ENCODE data around the gene SLC17A1. TPM values are rescaled to one million over a fixed set of nuclear protein-coding genes. Genes with fewer than 3 reads are reported as not detected.

SLC17A1 gene
- total RNA-seq (2021; fragmentation: NEBNext Ultra II Directional; extraction: Animal tissue kit (Norgen Biotek cat#: 25700)) = not detected
- long read RNA-seq = 0 reads

GRCh38 chr6:25831532-25832306 is at the start of gene SLC17A1:
TSS of gene SLC17A1 (minus strand) at chr6:25832052. CDS start at chr6:25830557, 1,495 bp downstream.
- Mint-ChIP-seq H3K4me3 (no peak within 1 kb of the TSS), H3K27ac (no peak within 1 kb of the TSS), H3K27me3 (ENCODE audit: insufficient read depth) (no peaks in the 10 kb centered on the region; the same call in 1 of the 2 replicates), H3K36me3 (ENCODE audit: low read depth) (no peaks in the 10 kb centered on the region), H3K4me1 (ENCODE audit: low read depth) (no peaks in the 10 kb centered on the region), H3K9me3 (no peaks in the 10 kb centered on the region; the same call in 1 of the 2 replicates)
- no peak for DNase-seq
- TF ChIP-seq CTCF (IDR thresholded peaks at IDR 0.05) = no peak

DNA sequence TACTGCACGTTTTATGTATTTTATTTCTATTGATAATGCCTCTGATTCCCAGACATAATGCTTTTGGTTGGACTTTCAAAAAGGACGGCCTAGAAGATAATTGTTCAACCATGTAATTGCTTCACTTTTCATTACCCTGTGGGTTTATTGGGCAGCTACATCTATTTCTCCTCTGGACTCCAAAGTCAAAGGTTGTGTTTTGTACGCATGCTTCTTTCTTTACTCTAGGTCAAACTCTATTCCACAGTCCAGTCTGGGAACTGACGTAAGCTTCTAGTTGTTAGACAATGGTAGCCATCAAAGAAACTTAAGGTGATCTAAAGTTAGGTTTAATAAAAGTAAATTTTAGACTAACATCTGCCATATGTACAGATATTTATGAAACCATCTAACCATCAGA is 48.7 kb upstream of the SLC17A1 start:
- H3K4me1 Mint-ChIP-seq (ENCODE audit: low read depth) = peaks cover 10% of the 10 kb centered on the region; the same call in 1 of the 2 replicates
- no peak for TF ChIP-seq CTCF (IDR thresholded peaks at IDR 0.05)
- H3K27me3 Mint-ChIP-seq (ENCODE audit: insufficient read depth) = peaks cover 2% of the 10 kb centered on the region; the same call in 1 of the 2 replicates
- no peaks in the 10 kb centered on the region for H3K9me3 Mint-ChIP-seq
- no peak overlapping the region for H3K27ac Mint-ChIP-seq
- no peak overlapping the region for H3K4me3 Mint-ChIP-seq
- no peaks in the 10 kb centered on the region for H3K36me3 Mint-ChIP-seq (ENCODE audit: low read depth)
- DNase-seq = no peak

- no peak overlapping the region for H3K4me3 Mint-ChIP-seq
- no peak for TF ChIP-seq CTCF (IDR thresholded peaks at IDR 0.05)
- DNase-seq = no peak
- no peaks in the 10 kb centered on the region for H3K36me3 Mint-ChIP-seq (ENCODE audit: low read depth)
- H3K4me1 Mint-ChIP-seq (ENCODE audit: low read depth) = peaks cover 3% of the 10 kb centered on the region; the same call in 1 of the 2 replicates
- peaks cover 2% of the 10 kb centered on the region; the same call in 1 of the 2 replicates for H3K27me3 Mint-ChIP-seq (ENCODE audit: insufficient read depth)
- no peak overlapping the region for H3K27ac Mint-ChIP-seq
- H3K9me3 Mint-ChIP-seq = no peaks in the 10 kb centered on the region
Observed at GRCh38 chr6:25878721-25879322, 47.0 kb upstream of the SLC17A1 start.

DNA sequence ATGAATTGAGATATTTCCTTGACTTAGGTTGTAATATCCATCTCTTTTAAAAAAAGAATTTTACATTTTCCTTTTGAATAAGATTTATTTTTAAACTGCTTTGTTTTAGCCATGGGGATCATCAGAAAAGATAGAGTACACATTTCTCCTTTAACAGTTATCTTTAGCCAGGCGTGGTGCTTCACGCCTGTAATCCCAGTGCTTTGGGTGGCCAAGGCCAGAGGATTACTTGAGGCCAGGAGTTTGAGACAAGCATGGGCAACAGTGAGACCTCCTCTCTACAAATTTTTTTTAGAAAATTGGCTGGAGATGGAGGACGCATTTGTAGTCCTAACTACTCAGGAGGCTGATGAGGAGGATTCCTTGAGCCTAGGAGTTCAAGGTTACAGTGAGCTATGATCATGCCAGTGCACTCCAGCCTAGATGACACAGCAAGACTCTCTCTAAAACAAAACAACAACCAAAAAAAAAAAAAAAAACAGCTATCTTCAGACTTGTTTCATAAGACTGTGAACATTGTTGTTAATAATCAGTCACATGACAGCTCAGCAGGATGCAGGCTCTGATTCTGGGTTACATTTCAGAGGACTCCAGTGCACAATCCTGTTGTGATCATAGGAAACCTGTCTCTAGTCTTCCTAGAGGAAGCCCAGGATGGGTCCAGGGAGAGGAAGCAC is 44.2 kb upstream of the SLC17A1 start:
- H3K9me3 Mint-ChIP-seq = no peaks in the 10 kb centered on the region
- no peak for DNase-seq
- no peaks in the 10 kb centered on the region for H3K36me3 Mint-ChIP-seq (ENCODE audit: low read depth)
- no peak overlapping the region for H3K27ac Mint-ChIP-seq
- TF ChIP-seq CTCF (IDR thresholded peaks at IDR 0.05) = no peak
- peaks cover 4% of the 10 kb centered on the region; the same call in 1 of the 2 replicates for H3K27me3 Mint-ChIP-seq (ENCODE audit: insufficient read depth)
- no peaks in the 10 kb centered on the region for H3K4me1 Mint-ChIP-seq (ENCODE audit: low read depth)
- no peak overlapping the region for H3K4me3 Mint-ChIP-seq

DNA sequence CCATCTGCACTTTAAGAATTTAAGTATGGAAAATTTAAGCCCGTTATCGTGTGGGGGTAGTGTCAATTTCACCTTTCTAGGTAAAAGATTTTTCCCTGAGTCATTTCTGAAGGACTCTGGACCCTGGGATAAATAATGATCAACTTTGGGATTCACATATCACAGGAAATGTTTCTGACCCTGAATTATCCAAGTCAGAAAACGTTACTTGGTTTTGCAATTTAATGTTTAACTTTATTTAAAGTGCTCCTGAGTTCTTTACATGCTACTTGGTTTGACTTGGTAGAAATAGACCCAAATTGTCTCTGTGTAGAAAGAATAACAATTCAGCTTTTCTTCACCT is 43.7 kb upstream of the SLC17A1 start:
- H3K4me3 Mint-ChIP-seq = no peak overlapping the region
- TF ChIP-seq CTCF (IDR thresholded peaks at IDR 0.05) = no peak

More for the DNA sequence above, 43.7 kb upstream of the SLC17A1 start:
- H3K27me3 Mint-ChIP-seq (ENCODE audit: insufficient read depth) = peaks cover 4% of the 10 kb centered on the region; the same call in 1 of the 2 replicates
- H3K4me1 Mint-ChIP-seq (ENCODE audit: low read depth) = no peaks in the 10 kb centered on the region
- no peaks in the 10 kb centered on the region for H3K9me3 Mint-ChIP-seq
- no peak overlapping the region for H3K27ac Mint-ChIP-seq
- H3K36me3 Mint-ChIP-seq (ENCODE audit: low read depth) = no peaks in the 10 kb centered on the region
- DNase-seq = no peak
